Activated CD8-positive, alpha-beta memory T cell treated with anti-CD3 and anti-CD28 coated beads for 36 hours (primary cell): Measurements from ENCODE around the gene DELE1. TPM values are rescaled to one million over a fixed set of nuclear protein-coding genes. Genes with fewer than 3 reads are reported as not detected.

ENCODE experiments used
- CTCF ChIA-PET: fragments of 350-600 bp; sonication (Branson Sonifier 250); formaldehyde crosslinking; loops from one replicate; lab custom pipeline; 2021; ENCODE audit warnings: antibody characterized with exemption; lab: Charles Lee
- POLR2A ChIA-PET: fragments of 350-600 bp; sonication (Branson Sonifier 250); formaldehyde crosslinking; loops from one replicate; lab custom pipeline; 2021; ENCODE audit warnings: antibody characterized with exemption; lab: Charles Lee
- total RNA-seq, 2 experiments: library from RNA; stranded (reverse); gene quantifications; one replicate each; pipeline ENCODE4 v1.2.3, GENCODE V29; 2021

The DELE1 gene
- total RNA-seq, 2 experiments from 2014 or later = 49.0 to 49.4 TPM

DNA sequence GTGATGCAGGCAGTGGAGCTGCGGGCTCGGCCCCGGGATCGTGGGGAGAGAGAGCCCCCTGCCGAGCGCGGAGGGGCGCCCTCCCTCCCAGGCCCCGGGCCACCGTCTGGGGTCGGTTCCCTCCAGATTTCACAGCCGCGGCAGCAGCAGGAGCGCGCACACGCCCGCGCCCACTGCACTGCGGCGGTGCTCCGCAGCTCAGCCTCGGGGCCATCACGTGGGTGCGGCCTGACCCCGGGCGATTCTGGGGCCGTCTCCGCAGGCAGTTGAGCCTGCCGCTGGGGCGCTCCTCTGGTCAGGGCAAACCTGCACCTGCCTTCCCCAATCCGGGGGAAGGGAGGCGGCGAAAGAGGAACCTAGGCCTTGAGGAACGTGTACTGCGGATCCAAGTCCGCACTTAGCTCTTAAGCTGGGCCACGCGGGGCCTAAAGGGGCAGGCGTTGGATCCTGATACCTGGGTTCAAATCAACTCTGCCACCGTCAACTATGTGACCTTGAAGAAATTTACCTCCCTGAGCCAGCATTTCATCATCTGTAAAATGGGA, 9.4 kb upstream of the DELE1 start:
- POLR2A ChIA-PET = interaction anchor here (0.9 kb wide), 1 partner anchor 9 kb away, joined by 4 read pairs; the partner anchor contains the start of gene DELE1
- CTCF ChIA-PET = interaction anchor here (0.5 to 1.4 kb wide), 3 partner anchors 46 to 691 kb away, joined by 3 to 5 read pairs (median 3); no protein-coding TSS in a partner anchor

DNA sequence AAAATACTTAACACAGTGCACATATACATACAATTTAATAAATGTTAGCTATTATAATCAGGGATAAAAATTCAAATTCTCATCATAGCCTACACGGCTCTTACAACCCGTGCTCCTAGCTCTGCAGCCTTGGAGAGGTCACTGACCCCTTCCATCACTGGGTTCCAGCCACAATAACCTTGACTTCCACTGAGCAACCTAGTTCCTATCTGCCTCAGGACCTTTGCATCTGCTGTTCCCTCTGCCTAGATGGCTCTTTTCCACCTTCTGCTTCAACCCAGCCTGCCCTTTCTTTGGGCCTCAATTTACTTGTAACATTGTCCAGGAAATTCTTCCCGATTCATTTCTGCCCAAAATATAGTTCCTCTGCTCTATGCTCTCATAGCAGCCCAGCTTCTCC, 8.9 kb upstream of the DELE1 start:
- POLR2A ChIA-PET = interaction anchor here (0.9 kb wide), 1 partner anchor 9 kb away, joined by 4 read pairs; the partner anchor contains the start of gene DELE1

GRCh38 chr5:141915881-141916336, 7.8 kb upstream of the DELE1 start:
- POLR2A ChIA-PET = interaction anchor here (0.6 kb wide), 1 partner anchor 1352 kb away, joined by 3 read pairs; no protein-coding TSS in a partner anchor
- CTCF ChIA-PET = interaction anchor here (1.0 to 1.9 kb wide), 3 partner anchors 37 to 45 kb away, joined by 3 to 9 read pairs (median 4); partner anchors contain the start of gene PCDH1

More for the DNA sequence above, 8.9 kb upstream of the DELE1 start:
- CTCF ChIA-PET = interaction anchor here (0.5 to 1.4 kb wide), 2 partner anchors 46 to 658 kb away, joined by 3 to 5 read pairs; no protein-coding TSS in a partner anchor

DNA sequence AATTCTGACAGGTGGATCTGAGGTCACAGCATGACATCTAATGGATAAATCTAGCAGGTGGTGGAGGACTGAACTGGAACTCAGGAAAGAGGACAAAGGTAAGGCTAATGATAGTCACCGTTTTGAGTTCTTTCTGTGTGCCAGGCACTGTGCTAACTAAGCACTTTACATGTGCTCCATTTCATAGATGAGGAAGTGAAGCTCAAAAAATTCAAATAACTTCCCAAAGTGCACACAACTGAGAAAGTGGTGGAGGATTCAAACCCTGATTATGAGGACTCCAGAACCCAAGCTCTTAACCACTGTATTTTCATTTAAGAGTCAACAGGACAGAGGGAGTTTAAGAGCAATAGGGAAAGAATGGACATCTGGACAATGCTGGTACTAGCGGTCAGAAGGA, 7.1 kb upstream of the DELE1 start:
- ChIA-PET CTCF (interaction anchor here (1.3 to 1.9 kb wide), 2 partner anchors 38 to 44 kb away, joined by 4 to 9 read pairs; partner anchors contain the start of gene PCDH1), POLR2A (interaction anchor here (0.6 kb wide), 1 partner anchor 1353 kb away, joined by 3 read pairs; no protein-coding TSS in a partner anchor)

DNA sequence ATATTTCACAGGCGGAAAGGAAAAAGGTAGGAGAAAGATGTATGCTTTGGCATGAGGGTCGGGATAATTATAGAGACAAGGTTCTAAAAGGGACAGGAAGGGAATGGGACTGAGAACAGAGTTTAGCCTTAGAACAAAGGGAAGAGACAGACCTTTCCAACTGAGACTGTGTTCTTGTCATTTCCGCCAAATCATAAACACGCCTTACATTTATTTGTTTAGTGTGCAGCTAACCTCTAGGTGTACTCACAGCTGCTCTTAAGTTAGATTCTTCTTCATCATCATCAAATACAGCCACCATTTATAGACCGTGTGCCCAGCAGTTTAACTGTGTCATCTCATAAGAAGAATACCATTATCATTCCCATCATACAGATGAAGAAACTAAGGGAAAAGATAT, 5.9 kb upstream of the DELE1 start:
- ChIA-PET CTCF (interaction anchor here (0.6 kb wide), 1 partner anchor 215 kb away, joined by 4 read pairs; no protein-coding TSS in a partner anchor), POLR2A (no interaction called here)

GRCh38 chr5:141919218-141920119, 4.2 kb upstream of the DELE1 start:
- POLR2A ChIA-PET = interaction anchor here (0.5 kb wide), 1 partner anchor 305 kb away, joined by 3 read pairs; no protein-coding TSS in a partner anchor
- CTCF ChIA-PET = interaction anchor here (1.1 kb wide), 2 partner anchors 40 kb away, joined by 3 read pairs; no protein-coding TSS in a partner anchor

DNA sequence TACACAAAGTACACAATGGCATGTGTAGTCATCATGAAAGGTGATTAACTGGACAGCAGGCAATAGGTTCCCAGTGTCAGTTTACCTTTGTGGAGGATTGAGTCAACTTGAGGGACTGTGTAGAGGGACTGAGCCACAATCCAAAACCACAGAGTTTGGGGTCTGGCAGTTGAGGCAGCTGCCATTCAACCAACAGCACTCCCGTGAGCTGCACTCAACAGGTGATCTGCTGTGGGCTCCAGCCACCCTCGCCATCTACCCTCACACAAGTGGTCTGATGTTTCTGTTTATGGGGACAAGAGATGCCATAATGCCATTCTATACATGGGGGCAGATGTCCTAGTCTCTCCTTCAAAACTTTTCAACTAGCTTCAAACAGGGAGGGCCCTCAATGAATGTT, 2.9 kb upstream of the DELE1 start:
- CTCF ChIA-PET = interaction anchor here (3.1 kb wide), 1 partner anchor 42 kb away, joined by 9 read pairs; the partner anchor contains the start of gene PCDH1
- POLR2A ChIA-PET = no interaction called here

DNA sequence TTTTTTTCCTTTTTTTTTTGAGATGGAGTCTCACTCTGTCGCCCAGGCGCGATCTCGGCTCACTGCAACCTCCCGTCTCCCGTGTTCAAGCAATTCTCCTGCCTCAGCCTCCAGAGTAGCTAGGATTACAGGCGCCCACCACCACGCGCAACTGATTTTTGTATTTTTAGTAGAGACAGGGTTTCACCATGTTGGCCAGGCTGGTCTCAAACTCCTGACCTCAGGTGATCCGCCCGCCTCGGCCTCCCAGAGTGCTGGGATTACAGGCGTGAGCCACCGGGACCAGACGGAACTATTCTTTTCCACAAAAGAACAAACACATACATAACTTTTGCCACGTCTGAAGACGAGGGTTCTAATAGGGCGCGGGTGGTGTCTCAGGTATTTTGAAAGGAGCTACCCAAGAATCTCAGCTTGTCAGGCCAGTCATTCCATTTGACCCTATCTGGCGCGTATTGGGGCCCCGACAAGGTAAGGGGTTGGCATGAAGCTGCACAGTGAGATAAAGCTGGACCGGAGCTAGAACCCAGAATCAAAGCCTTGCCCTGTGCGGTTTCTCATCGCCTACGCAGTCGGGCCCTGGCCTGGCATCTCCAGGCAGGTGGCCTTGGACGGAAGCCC, 734 bp upstream of the DELE1 start:
- ChIA-PET POLR2A (interaction anchor here (0.6 to 1.5 kb wide), 7 partner anchors 8 to 286 kb away, joined by 3 to 9 read pairs (median 4); partner anchors contain the start of genes FCHSD1, HDAC3, RELL2 and RNF14), CTCF (interaction anchor here (1.5 to 3.5 kb wide), 4 partner anchors 38 to 229 kb away, joined by 3 to 11 read pairs (median 8); partner anchors contain the start of gene PCDH1)

DNA sequence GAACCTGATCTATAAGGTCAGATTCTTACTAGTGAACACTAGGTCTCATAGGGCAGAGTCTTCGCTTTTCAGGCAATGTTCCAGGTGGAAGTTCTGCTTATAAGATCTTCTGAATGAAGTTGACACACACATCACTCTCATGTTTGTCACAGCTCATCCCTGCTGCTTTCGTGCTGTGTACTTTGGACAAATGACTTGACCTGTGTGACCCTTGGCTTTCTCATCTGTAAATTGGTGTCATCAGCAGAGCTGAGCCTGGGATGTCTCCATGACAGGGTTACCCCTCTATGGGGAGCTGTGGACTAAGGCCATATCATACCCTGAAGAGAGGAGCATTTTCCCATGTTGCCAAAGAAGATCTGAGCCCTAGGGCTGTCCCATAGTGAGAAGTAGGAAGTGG, 2.8 kb downstream of the DELE1 start:
- CTCF ChIA-PET = no interaction called here
- POLR2A ChIA-PET = no interaction called here

DNA sequence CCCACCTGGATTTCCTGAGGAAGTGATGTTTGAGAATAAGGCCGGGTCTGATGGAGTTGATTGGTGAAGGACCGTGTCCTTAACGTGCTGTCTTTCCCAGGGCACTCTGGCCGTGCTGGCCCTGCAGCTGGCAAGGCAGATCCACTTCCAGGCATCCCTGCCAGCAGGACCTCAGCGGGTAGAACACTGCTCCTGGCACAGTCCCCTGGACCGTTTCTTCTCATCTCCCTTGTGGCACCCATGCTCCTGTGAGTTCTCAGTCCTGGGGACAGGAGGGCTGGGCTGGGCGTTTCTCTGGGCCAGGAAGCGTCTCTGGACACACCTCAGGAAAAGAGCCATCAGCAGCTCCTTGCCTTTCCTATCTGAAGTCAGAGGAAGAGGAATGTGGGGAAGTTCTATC, 4.4 kb downstream of the DELE1 start:
- ChIA-PET CTCF (no interaction called here), POLR2A (no interaction called here)

DNA sequence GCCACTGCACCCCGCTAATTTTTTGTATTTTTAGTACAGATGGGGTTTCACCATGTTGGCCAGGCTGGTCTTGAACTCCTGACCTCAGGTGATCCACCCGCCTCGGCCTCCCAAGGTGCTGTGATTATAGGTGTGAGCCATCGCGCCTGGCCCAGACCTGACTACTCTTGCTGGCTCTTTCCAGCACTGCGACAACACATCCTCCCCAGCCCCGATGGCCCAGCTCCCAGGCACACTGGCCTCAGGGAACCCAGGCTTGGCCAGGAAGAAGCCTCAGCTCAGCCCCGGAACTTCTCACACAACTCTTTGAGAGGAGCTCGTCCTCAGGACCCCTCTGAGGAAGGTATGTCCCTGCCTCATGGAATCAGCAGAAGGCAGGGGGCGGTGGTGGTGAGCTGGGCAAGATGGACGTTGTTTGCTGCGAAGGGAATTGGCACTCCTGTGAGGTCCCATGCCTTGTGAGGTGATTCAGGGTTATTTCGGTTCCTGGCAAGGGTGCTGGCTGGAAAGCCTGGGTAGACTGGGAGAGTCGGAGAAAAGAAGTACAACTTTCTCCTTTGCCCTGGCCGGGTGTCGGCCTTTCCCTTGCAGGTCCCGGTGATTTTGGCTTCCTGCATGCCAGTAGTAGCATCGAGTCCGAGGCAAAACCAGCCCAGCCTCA, 5.9 kb downstream of the DELE1 start:
- ChIA-PET CTCF (interaction anchor here (0.6 kb wide), 1 partner anchor 362 kb away, joined by 3 read pairs; no protein-coding TSS in a partner anchor), POLR2A (interaction anchor here (0.6 kb wide), 1 partner anchor 345 kb away, joined by 5 read pairs; no protein-coding TSS in a partner anchor)

DNA sequence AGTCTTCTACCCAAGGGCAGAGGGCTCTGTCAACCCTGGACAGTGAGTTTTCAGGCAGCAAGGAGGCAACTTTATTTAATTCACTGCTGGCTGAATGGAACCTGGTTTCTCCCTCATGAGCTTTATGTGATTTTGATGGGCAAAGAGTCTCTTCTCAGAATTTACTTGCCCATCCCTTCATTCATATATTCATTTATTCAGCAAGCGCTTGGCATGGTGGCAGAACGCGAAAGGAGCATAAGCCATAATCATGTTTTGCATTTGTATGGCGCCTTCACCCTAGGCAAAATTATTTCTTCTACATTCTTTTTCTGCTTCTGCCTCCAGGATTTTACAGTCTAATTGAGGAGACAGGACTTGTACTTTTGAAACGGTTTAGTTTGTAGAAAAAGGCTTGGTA, 8.0 kb downstream of the DELE1 start:
- ChIA-PET CTCF (interaction anchor here (1.8 kb wide), 1 partner anchor 240 kb away, joined by 4 read pairs; no protein-coding TSS in a partner anchor), POLR2A (no interaction called here)

GRCh38 chr5:141933151-141933550, 9.5 kb downstream of the DELE1 start:
- POLR2A ChIA-PET = no interaction called here
- CTCF ChIA-PET = interaction anchor here (1.1 to 1.4 kb wide), 2 partner anchors 40 to 231 kb away, joined by 3 read pairs; no protein-coding TSS in a partner anchor

DNA sequence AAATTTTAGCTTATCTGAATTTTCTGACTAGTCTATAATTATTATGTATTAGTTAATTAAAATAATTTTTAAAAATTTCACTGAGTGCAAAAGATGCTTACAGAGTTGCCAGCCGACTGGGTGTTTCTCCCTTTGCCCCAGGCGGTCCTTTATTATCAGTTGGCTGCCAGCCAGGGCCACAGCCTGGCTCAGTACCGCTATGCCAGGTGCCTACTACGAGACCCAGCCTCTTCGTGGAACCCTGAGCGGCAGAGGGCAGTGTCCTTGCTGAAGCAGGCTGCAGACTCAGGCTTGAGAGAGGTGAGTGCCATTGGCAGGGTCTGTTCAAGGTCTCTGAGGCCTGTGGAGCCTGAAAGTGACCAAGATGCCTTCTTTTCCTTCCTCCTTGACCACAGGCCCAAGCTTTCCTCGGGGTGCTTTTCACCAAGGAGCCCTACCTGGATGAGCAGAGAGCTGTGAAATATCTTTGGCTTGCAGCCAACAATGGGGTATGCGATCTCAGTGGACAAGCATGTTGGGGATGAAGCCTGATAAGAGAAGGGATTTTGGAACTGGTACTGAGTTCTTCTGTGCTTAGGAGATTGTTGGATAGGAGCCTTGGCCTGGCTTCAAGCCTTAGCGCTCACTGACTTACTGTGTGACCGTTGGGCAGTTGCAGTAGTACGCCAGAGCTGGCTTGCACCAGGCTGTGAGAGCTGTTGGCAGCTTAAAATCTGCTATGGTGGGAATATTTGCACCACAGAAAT, 10.6 kb downstream of the DELE1 start:
- ChIA-PET POLR2A (no interaction called here), CTCF (interaction anchor here (1.1 to 1.4 kb wide), 2 partner anchors 41 to 233 kb away, joined by 3 read pairs; no protein-coding TSS in a partner anchor)

- ChIA-PET CTCF (interaction anchor here (0.8 kb wide), 1 partner anchor 233 kb away, joined by 4 read pairs; no protein-coding TSS in a partner anchor), POLR2A (no interaction called here)
These were observed 11.9 kb downstream of the DELE1 start for GRCh38 chr5:141935538-141935937.

GRCh38 chr5:141940695-141941271, 17.1 kb downstream of the DELE1 start:
- ChIA-PET CTCF (interaction anchor here (5.0 kb wide), 1 partner anchor 20 kb away, joined by 19 read pairs; no protein-coding TSS in a partner anchor), POLR2A (no interaction called here)

GRCh38 chr5:141941307-141941706, 17.6 kb downstream of the DELE1 start:
- ChIA-PET POLR2A (no interaction called here), CTCF (interaction anchor here (5.0 kb wide), 1 partner anchor 19 kb away, joined by 19 read pairs; no protein-coding TSS in a partner anchor)
